HK-2 (cell line): ENCODE results near the gene ACAD11.
"Not testable (repeated sequence)": the region's sequence is repeated elsewhere in the genome, so short reads cannot be mapped to it uniquely, and the experiment has no call there.

ENCODE experiments used
- DNase-seq: peaks from one replicate; pipeline ENCODE4 v3.0.0-alpha.2; 2018; ENCODE audit not compliant: unreplicated experiment

Gene ACAD11

GRCh38 chr3:132605374-132605792 is 54.2 kb downstream of the ACAD11 start:
- no peak for DNase-seq

DNA sequence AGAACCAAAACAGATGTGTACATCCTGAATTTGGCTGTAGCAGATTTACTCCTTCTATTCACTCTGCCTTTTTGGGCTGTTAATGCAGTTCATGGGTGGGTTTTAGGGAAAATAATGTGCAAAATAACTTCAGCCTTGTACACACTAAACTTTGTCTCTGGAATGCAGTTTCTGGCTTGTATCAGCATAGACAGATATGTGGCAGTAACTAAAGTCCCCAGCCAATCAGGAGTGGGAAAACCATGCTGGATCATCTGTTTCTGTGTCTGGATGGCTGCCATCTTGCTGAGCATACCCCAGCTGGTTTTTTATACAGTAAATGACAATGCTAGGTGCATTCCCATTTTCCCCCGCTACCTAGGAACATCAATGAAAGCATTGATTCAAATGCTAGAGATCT is 59.0 kb downstream of the ACAD11 start:
- DNase-seq = not testable (repeated sequence)

GRCh38 chr3:132598181-132598580 is 61.4 kb downstream of the ACAD11 start:
- no peak for DNase-seq

GRCh38 chr3:132597660-132598059 is 61.9 kb downstream of the ACAD11 start:
- DNase-seq = no peak

- DNase-seq = no peak
Measured at GRCh38 chr3:132596816-132597433, 62.7 kb downstream of the ACAD11 start, which contains the start of gene ACKR4. TSS of gene ACKR4 (plus strand) at chr3:132597270. CDS start at chr3:132600398, 3,128 bp downstream.

GRCh38 chr3:132596326-132596725 is 63.3 kb downstream of the ACAD11 start:
- no peak for DNase-seq

DNA sequence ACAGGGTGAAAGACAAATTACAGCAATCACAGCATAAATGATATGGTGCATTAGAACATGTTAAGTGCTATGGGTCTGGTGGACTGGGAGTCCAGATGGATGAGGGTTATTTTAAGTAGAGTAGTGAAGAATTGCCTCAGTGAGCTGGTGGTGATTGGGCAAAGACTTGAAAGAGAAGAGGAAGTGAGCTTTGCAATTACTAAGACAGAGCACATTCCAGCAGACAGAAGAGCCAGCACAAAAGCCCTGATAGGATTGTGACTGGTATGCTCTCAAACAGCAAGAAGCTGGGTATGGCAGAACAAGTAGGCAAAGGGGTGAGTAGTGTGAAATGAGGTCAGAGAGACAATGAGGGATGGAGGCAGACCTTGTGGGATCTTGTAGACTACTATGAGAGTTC is 64.6 kb downstream of the ACAD11 start:
- no peak for DNase-seq

GRCh38 chr3:132594498-132594897 is 65.1 kb downstream of the ACAD11 start:
- DNase-seq = no peak

GRCh38 chr3:132593947-132594323 is 65.7 kb downstream of the ACAD11 start:
- no peak for DNase-seq

GRCh38 chr3:132593241-132593946 is 66.2 kb downstream of the ACAD11 start:
- no peak for DNase-seq

DNA sequence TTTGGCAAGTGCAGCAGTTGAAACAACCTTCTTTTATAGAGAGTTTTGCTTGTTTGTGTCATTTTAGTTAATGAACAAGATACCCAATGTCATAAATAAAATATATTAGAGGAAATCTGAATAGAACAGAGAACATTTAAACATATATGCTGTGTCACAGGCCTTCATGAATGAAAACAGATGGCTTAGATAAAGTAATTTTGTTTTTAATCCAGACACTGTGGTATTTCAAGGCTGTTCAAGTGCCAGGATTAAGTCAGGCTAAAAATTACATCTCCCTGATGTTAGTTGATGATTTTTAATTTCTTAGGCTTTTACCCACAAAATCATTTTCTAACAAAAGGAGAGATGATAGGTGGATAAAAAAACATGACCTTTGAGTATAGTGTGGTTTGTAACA is 67.4 kb downstream of the ACAD11 start:
- DNase-seq = no peak

DNA sequence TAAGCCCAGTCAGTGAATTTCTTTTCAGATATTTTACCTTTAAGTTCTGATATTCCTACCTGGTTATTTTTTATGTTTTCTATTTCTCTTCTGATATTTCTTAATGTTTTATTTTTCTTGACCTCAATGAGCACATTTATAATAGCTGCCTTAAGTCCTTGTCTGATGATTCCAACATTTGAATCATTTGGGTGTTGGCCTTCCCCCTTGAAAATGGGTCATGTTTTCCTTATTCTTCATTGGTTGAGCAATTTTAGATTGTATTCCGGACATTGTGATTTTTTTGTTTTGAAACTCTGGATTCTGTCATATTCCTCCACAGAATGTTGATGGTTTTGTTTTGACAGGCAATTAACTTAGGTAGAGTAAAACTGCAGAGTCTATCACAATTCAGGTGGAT is 72.2 kb downstream of the ACAD11 start:
- DNase-seq = no peak

DNA sequence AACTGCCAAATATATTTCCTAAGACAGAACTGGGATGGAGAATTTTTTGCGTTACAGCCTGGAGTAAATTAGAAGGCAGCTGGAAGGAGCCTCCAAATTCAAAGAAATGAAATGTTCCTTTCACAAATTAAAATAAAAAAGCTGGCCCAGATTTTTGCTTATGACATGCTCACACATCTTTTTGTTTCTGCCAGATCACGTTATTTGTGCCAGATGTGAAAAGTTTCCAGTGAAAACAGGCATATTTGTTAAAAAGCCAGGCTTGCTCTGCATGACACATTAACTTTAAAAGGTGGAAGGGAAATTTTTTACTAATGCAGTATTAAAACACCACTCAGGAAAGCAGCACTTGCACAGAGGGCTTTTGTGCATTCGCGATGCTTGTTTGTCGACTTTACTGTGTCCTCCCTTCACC is 85.8 kb downstream of the ACAD11 start:
- DNase-seq = no peak

GRCh38 chr3:132570016-132570415 is 89.6 kb downstream of the ACAD11 start:
- DNase-seq = no peak

DNA sequence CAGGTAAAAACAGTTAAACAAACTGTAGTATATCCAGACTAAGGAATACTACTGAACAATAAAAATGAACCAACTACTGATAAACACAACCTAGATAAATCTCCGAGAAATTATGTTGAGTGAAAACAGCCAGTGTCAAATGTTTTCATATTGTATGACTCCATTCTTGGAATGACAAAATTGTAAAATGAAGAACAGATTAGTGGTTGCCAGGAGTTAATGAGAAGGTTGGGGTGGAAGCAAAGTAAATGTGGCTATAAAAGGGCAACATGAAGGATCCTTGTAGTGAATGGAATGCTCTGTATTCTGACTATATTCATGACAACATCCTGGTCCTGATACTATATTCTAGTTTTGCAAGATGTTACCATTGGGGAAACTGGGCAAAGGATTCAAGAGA is 90.0 kb downstream of the ACAD11 start:
- DNase-seq = no peak

DNA sequence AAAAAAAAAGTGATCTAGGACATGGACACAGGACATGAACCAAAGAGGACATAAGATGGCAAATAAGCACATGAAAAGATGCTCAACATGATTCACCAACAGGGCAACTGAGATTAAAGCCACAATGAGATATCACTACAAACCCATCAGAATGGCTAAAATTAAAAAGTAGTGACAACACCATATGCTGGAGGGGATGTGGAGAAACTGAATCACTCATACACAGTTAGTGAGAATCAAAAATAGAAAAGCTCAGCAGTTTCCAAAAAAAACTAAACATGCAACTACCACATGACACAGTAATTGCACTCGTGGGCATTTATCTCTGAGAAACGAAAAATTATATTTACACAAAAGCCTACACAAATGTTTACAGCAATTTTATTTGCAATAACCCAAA is 90.5 kb downstream of the ACAD11 start:
- no peak for DNase-seq

- DNase-seq = no peak
Measured at GRCh38 chr3:132568422-132568821, 91.2 kb downstream of the ACAD11 start.

DNA sequence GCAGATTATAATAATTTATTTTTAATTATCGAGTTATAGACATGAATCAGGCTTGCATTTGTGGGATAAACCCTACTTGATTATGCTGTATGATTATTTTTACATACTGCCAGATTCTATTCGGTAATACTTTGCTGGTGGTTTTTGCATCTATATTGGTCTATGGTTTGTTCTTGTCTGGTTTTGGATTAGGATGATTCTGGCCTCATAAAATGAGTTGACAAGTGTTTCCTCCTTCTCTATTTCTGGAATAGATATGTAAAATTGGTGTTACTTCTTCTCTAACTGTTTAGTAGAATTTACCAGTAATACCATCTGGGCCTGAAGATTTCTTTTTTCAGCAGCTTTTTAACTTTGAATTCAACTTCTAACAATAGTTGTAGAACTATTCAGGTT is 95.5 kb downstream of the ACAD11 start:
- DNase-seq = no peak

- DNase-seq = no peak
Measured at GRCh38 chr3:132563420-132564069, 96.1 kb downstream of the ACAD11 start.

GRCh38 chr3:132561003-132561402 is 98.6 kb downstream of the ACAD11 start:
- no peak for DNase-seq

GRCh38 chr3:132556508-132557159 is 103.0 kb downstream of the ACAD11 start:
- DNase-seq = no peak

DNA sequence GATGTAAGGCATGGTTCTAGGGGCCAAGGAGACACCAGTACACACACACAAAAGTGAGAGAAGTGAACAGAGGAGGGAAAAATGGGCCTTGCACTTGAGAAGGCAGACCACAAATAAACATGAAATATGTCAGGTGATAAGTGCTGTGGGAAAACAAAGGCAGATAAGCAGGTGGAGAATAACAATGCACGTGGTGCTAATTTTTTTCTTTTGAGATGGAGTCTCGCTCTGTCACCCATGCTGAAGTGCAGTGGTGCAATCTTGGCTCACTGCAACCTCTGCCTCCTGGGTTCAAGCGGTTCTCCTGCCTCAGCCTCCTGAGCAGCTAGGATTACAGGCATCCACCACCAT is 103.6 kb downstream of the ACAD11 start:
- DNase-seq = not testable (repeated sequence)
